GM19023 (cell line): Measurements from ENCODE around the gene CXCL13.
"Not testable (repeated sequence)": the region's sequence is repeated elsewhere in the genome, so short reads cannot be mapped to it uniquely, and the experiment has no call there.

ENCODE experiments used
- ATAC-seq: cut with Tn5 transposase; IDR thresholded peaks from one replicate; pipeline ENCODE4 v1.9.1; 2021; ENCODE audit warnings: mild to moderate bottlenecking, moderate library complexity; ENCODE audit not compliant: unreplicated experiment

The CXCL13 gene

DNA sequence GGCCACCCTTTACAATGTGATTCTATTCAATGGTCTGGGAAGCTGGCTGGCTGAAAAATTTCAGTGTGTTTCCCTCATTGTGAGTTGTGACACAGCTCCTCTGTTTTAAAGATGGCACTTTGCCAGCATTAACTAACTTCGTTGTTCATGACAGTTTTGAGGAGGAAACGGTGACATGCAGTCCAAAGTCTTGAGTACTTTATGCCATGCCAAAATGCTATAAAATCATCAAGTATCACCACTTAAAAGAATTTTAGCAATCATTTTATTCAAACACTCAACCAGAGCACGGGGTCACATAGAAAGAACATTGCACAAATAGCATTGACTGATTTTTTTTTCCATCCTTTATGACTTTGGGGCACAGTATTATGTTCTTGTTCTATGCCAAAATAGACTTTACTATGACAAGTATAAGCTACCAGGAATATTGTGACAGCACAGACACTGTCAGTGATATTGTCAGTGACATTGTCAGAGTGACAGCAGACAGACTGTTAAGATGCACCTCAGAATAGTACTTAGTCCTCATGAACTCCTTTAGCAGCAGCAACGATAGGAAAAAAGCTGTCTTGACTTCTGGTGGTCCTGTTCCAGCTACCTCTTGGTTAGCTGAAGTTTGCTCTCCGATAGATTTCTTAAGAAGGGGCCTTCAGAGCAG, 46.7 kb downstream of the CXCL13 start:
- ATAC-seq = no peak

DNA sequence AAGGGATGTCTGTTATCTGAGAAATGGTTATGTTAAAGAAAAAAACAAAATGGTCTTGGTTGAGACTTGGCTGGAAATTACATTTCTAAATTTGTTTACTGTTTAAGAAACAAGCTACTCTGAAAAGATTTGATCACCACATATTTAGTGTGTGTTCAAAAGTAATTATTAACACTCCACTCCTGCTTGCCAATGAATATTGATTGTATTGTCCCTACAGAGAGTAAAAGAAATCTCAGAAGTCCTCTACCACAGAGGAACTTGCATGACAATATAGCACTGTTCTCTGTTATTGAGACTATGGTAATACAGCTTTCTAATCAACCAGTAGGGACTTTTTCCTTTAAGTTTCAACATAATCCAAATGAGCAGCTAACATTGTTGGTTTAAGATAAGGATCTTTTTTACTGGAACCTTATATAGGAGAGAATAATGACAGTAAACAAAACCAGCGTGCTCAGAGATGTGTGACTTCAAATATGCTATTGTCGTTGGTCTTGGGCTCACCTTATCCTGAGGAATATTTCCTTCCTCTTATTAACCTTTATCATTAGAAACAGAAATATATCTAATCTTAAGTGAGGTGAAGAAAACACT, 47.6 kb downstream of the CXCL13 start:
- no peak for ATAC-seq

DNA sequence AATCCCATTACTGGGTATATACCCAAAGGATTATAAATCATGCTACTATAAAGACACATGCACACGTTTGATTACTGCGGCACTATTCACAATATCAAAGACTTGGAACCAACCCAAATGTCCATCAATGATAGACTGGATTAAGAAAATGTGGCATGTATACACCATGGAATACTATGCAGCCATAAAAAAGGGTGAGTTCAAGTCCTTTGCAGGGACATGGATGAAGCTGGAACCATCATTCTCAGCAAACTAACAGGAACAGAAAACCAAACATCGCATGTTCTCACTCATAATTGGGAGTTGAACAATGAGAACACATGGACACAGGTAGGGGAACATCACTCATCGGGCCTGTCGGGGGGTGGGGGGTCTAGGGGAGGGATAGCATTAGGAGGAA, 54.7 kb downstream of the CXCL13 start:
- not testable (repeated sequence) for ATAC-seq
